Endodermal cell (in vitro differentiated cells): ENCODE measurements around the gene HNRNPM. TPM values are rescaled to one million over a fixed set of nuclear protein-coding genes. Genes with fewer than 3 reads are reported as not detected.

Experiments used
- DNase-seq: peaks from one replicate; pipeline ENCODE4 v3.0.0-alpha.2; 2017
- H3K27ac ChIP-seq: 2 replicates; pipeline ENCODE4 v1.5.1; 2013; ENCODE audit warnings: mild to moderate bottlenecking, low read depth, low read length, moderate library complexity
- H3K27me3 ChIP-seq: 2 replicates; pipeline ENCODE4 v1.6.1; 2013; ENCODE audit warnings: mild to moderate bottlenecking, low read length, moderate library complexity; ENCODE audit not compliant: insufficient read depth, control insufficient read depth, poor library complexity, severe bottlenecking
- H3K36me3 ChIP-seq: 2 replicates; pipeline ENCODE4 v1.7.0; 2013; ENCODE audit warnings: mild to moderate bottlenecking, low read length, moderate library complexity; ENCODE audit not compliant: control insufficient read depth, insufficient read depth
- H3K4me1 ChIP-seq: one replicate; pipeline ENCODE4 v1.7.0; 2013; ENCODE audit warnings: low read length; ENCODE audit not compliant: control insufficient read depth, insufficient read depth
- H3K4me3 ChIP-seq: 2 replicates; pipeline ENCODE4 v1.5.1; 2013; ENCODE audit warnings: mild to moderate bottlenecking, low read length, moderate library complexity
- H3K9ac ChIP-seq: 2 replicates; pipeline ENCODE4 v1.6.1; 2013; ENCODE audit warnings: mild to moderate bottlenecking, low read length, moderate library complexity; ENCODE audit not compliant: poor library complexity, severe bottlenecking; ENCODE audit errors: extremely low read depth
- H3K9me3 ChIP-seq: 2 replicates; pipeline ENCODE4 v1.6.1; 2013; ENCODE audit warnings: mild to moderate bottlenecking, low read length, moderate library complexity; ENCODE audit not compliant: control insufficient read depth
- H3K27ac Mint-ChIP-seq: 2 replicates; pipeline ENCODE4 v1.8.0; 2020; ENCODE audit warnings: mixed read lengths
- H3K27me3 Mint-ChIP-seq: 2 replicates; pipeline ENCODE4 v1.8.0; 2021; ENCODE audit warnings: mild to moderate bottlenecking, mixed read lengths; ENCODE audit not compliant: insufficient read depth
- H3K36me3 Mint-ChIP-seq: 2 replicates; pipeline ENCODE4 v1.8.0; 2020; ENCODE audit warnings: low read depth, mixed read lengths
- H3K4me1 Mint-ChIP-seq: 2 replicates; pipeline ENCODE4 v1.8.0; 2020; ENCODE audit warnings: mixed read lengths
- H3K4me3 Mint-ChIP-seq: 2 replicates; pipeline ENCODE4 v1.8.0; 2020; ENCODE audit warnings: mild to moderate bottlenecking, moderate library complexity, mixed read lengths
- H3K9me3 Mint-ChIP-seq: 2 replicates; pipeline ENCODE4 v1.8.0; 2020; ENCODE audit warnings: mild to moderate bottlenecking, mixed read lengths
- WGBS, 2 experiments: methylation state at CpG; one replicate each; pipeline versions ENCODE4 v1.1.5 to v1.1.7; 2013; ENCODE audit warnings: missing lambda C conversion rate in 2 of 2, mixed read lengths in 1 of 2; ENCODE audit not compliant: insufficient coverage in 1 of 2, insufficient read length in 1 of 2; 5-methylcytosine and 5-hydroxymethylcytosine counted together
- total RNA-seq, 2 donors: library from RNA; stranded (reverse); fragmentation: NEBNext Ultra II Directional in 1 of 2; extraction: Animal tissue kit (Norgen Biotek cat#: 25700) in 1 of 2; gene quantifications; 2 replicates in 1 of 2; 3 replicates in 1 of 2; pipeline ENCODE4 v1.2.1, GENCODE V29; 2021
- TF ChIP-seq, protein P1 (sequence below): fragments of 200-600 bp; sonication (generic); conservative IDR thresholded peaks from 2 replicates; pipeline ENCODE4 v1.5.0; 2021; ENCODE audit warnings: antibody characterized with exemption, mild to moderate bottlenecking

HNRNPM gene
- total RNA-seq, 2 donors from 2014 or later, result 271 to 370 TPM

DNA sequence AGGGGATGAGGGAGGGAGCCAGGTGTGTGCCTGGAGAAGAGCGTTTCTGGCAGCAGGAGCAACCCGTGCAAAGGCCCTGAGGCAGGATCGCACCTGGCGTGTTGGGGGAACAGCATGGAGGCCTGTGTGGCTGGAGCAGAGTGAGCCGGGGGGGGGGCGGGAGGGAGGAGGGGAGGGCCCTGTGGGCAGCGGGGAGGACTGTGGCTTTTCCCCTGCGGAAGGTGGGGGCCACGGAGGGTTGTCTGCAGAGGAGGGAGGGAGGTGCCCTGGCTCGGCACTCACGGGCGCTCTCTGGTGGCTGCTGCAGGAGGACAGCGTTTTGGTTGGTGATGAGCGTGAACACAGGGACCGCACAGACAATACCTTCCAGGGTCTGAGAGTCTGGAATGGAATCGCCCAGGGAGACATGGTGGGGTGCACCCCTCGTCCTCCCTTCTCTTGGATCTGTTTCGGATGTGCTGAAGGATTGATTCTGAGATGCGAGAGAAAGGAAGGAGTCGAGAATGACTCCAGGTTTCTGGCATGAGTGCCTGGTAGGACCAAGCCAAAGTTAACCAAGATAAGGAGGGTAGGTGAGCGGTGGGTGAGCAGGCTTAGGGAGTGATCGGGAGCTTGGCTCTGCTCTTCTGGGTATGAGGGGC lies 48.1 kb upstream of the HNRNPM start:
- no peak overlapping the region for H3K9ac ChIP-seq
- peak overlapping the region; percentile 82 for H3K27ac Mint-ChIP-seq

DNA sequence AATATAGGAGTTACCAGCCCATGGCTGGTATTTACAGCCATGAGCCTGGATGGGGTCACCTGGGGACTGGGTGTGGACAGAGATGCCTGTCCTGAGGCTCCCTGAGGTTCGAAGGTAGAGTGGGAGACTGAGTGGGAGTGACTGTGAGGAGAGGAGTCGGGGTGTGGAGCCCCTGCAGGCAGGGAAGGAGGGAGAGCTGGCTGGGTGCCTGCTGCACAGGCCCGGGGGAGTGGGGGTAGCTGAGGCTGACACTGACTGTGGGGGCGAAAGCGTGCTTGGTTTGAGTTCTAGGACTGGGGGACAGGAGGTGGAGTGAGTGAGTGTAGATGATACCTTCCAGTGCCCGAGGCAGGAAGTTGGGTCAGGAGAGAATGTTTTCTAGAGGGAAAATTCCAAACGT lies 47.5 kb upstream of the HNRNPM start:
- Histone ChIP-seq H3K9ac (no peak overlapping the region), H3K27me3 (no peaks in the 10 kb centered on the region), H3K9me3 (no peaks in the 10 kb centered on the region), H3K27ac (no peak overlapping the region), H3K4me1 (no peaks in the 10 kb centered on the region), H3K4me3 (no peak overlapping the region), H3K36me3 (peaks cover 18% of the 10 kb centered on the region)
- H3K36me3 Mint-ChIP-seq, result peaks cover 43% of the 10 kb centered on the region
- H3K27me3 Mint-ChIP-seq, result no peaks in the 10 kb centered on the region
- H3K4me1 Mint-ChIP-seq, result peaks cover 8% of the 10 kb centered on the region
- TF ChIP-seq, protein P1, sequence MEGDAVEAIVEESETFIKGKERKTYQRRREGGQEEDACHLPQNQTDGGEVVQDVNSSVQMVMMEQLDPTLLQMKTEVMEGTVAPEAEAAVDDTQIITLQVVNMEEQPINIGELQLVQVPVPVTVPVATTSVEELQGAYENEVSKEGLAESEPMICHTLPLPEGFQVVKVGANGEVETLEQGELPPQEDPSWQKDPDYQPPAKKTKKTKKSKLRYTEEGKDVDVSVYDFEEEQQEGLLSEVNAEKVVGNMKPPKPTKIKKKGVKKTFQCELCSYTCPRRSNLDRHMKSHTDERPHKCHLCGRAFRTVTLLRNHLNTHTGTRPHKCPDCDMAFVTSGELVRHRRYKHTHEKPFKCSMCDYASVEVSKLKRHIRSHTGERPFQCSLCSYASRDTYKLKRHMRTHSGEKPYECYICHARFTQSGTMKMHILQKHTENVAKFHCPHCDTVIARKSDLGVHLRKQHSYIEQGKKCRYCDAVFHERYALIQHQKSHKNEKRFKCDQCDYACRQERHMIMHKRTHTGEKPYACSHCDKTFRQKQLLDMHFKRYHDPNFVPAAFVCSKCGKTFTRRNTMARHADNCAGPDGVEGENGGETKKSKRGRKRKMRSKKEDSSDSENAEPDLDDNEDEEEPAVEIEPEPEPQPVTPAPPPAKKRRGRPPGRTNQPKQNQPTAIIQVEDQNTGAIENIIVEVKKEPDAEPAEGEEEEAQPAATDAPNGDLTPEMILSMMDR, result no peak
- 95 to 100% methylated on average over 4 to 7 of the region's 7 CpGs for WGBS, 2 experiments
- H3K4me3 Mint-ChIP-seq, result no peak overlapping the region
- no peak for DNase-seq
- H3K27ac Mint-ChIP-seq, result peak overlapping the region; percentile 82
- no peaks in the 10 kb centered on the region for H3K9me3 Mint-ChIP-seq

More for the DNA sequence above, 48.1 kb upstream of the HNRNPM start:
- Mint-ChIP-seq H3K9me3 (no peaks in the 10 kb centered on the region), H3K4me1 (peaks cover 8% of the 10 kb centered on the region), H3K4me3 (no peak overlapping the region), H3K36me3 (peaks cover 38% of the 10 kb centered on the region), H3K27me3 (no peaks in the 10 kb centered on the region)
- no peak overlapping the region for H3K4me3 ChIP-seq
- TF ChIP-seq, protein P1, result peak; percentile 83
- peaks cover 3% of the 10 kb centered on the region for H3K4me1 ChIP-seq
- H3K27ac ChIP-seq, result no peak overlapping the region
- H3K9me3 ChIP-seq, result no peaks in the 10 kb centered on the region
- 74 to 75% methylated on average over 10 to 22 of the region's 22 CpGs for WGBS, 2 experiments
- H3K36me3 ChIP-seq, result peaks cover 13% of the 10 kb centered on the region
- DNase-seq, result peak; percentile 92
- H3K27me3 ChIP-seq, result no peaks in the 10 kb centered on the region

DNA sequence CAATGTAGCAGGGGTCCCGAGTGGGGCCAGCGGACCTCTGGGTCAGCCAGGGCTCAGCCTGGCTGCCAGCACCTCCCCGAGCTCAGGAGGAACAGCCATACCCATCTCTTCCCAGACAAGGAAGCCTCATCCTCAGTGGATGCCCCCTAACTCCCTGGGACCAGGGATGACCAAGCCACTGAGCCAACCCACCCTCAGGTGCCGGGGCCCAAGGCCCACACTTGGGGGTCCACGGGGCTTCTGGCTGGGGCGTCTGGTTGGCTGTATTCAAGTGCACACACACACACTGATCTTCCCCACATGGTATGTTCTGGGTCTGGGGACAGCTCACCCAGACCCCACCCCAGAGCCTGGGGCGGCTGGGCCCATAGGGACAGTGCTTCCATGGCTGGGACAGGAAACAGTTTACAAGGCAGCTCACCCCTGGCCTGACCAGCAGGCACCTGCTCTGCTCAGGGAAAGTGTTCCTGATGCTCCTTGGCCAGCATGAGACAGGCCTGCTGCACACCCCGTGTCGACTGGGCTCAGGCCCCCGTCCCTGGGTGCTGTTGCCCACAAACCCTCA lies 46.9 kb upstream of the HNRNPM start:
- no peaks in the 10 kb centered on the region for H3K9me3 Mint-ChIP-seq
- Histone ChIP-seq H3K9ac (no peak overlapping the region), H3K4me1 (no peaks in the 10 kb centered on the region), H3K27me3 (no peaks in the 10 kb centered on the region), H3K4me3 (no peak overlapping the region), H3K36me3 (peaks cover 20% of the 10 kb centered on the region), H3K9me3 (no peaks in the 10 kb centered on the region), H3K27ac (no peak overlapping the region)
- H3K4me3 Mint-ChIP-seq, result no peak overlapping the region
- H3K27me3 Mint-ChIP-seq, result no peaks in the 10 kb centered on the region
- no peak for DNase-seq
- peaks cover 48% of the 10 kb centered on the region for H3K36me3 Mint-ChIP-seq
- TF ChIP-seq, protein P1, result no peak
- 94 to 98% methylated on average over 5 to 10 of the region's 10 CpGs for whole genome bisulfite sequencing, 2 experiments
- H3K27ac Mint-ChIP-seq, result no peak overlapping the region
- peaks cover 8% of the 10 kb centered on the region for H3K4me1 Mint-ChIP-seq
